ENCODE results near the gene NTM.

Gene NTM

DNA sequence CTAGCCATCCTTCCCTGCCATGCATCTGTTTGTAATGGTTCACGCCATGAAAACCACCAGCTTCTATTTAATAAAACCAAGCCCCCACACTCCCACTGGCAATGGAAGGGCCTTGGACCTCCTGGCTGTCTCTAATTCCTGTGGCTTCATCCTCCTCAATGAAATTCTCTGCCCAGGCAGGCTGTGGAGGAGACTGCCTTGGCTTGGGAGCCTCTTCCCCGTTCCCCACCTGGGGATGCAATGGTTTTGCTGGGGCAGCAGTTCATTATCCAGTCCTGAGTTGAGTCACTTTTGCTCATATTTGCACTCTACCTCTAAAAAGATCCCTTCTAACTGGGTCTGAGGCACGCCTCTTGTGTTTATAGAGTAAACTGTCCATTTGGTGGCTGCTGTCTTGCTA, 515.8 kb downstream of the NTM start:
- H3K36me3 ChIP-seq (ENCODE audit: control insufficient read depth in 2 of 2, insufficient read depth in 1 of 2, low read length in 2 of 2) = no peaks in the 10 kb centered on the region
- ChIA-PET POLR2A (no interaction called here), CTCF (interaction anchor here (1.5 kb wide), 1 partner anchor 15 kb away, joined by 4 read pairs; no protein-coding TSS in a partner anchor)
- no peak overlapping the region for H3K4me3 ChIP-seq (ENCODE audit: low read depth, low read length)
- no peak overlapping the region for H3K27ac ChIP-seq (ENCODE audit: extremely low read depth, low read depth, low read length)
- TF ChIP-seq OVOL3 (tag by site-specific recombination; IDR thresholded peaks at IDR 0.05) = no peak
- no peak for TF ChIP-seq MEIS1 (CRISPR knock-in tag; IDR thresholded peaks at IDR 0.05; ENCODE audit: borderline replicate concordance)
- TF ChIP-seq ZNF600 (tag by site-specific recombination; IDR thresholded peaks at IDR 0.05) = no peak
- TF ChIP-seq YY2 (tag by site-specific recombination; IDR thresholded peaks at IDR 0.05) = no peak
- TF ChIP-seq GLI4 (tag by site-specific recombination; IDR thresholded peaks at IDR 0.05) = no peak
- no peak for TF ChIP-seq ZBTB7A (tag by site-specific recombination; IDR thresholded peaks at IDR 0.05; ENCODE audit: low read depth)
- no peak for TF ChIP-seq ZNF292 (tag by site-specific recombination; IDR thresholded peaks at IDR 0.05; ENCODE audit: borderline replicate concordance, low read depth)
- no peak for TF ChIP-seq SALL2 (tag by site-specific recombination; IDR thresholded peaks at IDR 0.05; ENCODE audit: borderline replicate concordance)
- no peak for TF ChIP-seq HOXA7 (CRISPR knock-in tag; IDR thresholded peaks at IDR 0.05; ENCODE audit: borderline replicate concordance)
- TF ChIP-seq, protein P1, sequence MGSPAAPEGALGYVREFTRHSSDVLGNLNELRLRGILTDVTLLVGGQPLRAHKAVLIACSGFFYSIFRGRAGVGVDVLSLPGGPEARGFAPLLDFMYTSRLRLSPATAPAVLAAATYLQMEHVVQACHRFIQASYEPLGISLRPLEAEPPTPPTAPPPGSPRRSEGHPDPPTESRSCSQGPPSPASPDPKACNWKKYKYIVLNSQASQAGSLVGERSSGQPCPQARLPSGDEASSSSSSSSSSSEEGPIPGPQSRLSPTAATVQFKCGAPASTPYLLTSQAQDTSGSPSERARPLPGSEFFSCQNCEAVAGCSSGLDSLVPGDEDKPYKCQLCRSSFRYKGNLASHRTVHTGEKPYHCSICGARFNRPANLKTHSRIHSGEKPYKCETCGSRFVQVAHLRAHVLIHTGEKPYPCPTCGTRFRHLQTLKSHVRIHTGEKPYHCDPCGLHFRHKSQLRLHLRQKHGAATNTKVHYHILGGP (tag by site-specific recombination; IDR thresholded peaks at IDR 0.05) = no peak
- TF ChIP-seq EGR2 (tag by site-specific recombination; IDR thresholded peaks at IDR 0.05; ENCODE audit: low read depth) = no peak
- no peak for TF ChIP-seq ZNF677 (tag by site-specific recombination; IDR thresholded peaks at IDR 0.05)
- TF ChIP-seq, protein P2, sequence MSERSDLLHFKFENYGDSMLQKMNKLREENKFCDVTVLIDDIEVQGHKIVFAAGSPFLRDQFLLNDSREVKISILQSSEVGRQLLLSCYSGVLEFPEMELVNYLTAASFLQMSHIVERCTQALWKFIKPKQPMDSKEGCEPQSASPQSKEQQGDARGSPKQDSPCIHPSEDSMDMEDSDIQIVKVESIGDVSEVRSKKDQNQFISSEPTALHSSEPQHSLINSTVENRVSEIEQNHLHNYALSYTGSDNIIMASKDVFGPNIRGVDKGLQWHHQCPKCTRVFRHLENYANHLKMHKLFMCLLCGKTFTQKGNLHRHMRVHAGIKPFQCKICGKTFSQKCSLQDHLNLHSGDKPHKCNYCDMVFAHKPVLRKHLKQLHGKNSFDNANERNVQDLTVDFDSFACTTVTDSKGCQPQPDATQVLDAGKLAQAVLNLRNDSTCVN (tag by site-specific recombination; optimal IDR thresholded peaks at IDR 0.05) = no peak
- no peak for TF ChIP-seq ZNF785 (tag by site-specific recombination; IDR thresholded peaks at IDR 0.05)
- TF ChIP-seq ZNF585B (tag by site-specific recombination; IDR thresholded peaks at IDR 0.05) = no peak
- no peak for TF ChIP-seq ZNF560 (tag by site-specific recombination; IDR thresholded peaks at IDR 0.05; ENCODE audit: borderline replicate concordance)
- TF ChIP-seq PBX3 (CRISPR knock-in tag; IDR thresholded peaks at IDR 0.05) = no peak
- TF ChIP-seq, protein P3, sequence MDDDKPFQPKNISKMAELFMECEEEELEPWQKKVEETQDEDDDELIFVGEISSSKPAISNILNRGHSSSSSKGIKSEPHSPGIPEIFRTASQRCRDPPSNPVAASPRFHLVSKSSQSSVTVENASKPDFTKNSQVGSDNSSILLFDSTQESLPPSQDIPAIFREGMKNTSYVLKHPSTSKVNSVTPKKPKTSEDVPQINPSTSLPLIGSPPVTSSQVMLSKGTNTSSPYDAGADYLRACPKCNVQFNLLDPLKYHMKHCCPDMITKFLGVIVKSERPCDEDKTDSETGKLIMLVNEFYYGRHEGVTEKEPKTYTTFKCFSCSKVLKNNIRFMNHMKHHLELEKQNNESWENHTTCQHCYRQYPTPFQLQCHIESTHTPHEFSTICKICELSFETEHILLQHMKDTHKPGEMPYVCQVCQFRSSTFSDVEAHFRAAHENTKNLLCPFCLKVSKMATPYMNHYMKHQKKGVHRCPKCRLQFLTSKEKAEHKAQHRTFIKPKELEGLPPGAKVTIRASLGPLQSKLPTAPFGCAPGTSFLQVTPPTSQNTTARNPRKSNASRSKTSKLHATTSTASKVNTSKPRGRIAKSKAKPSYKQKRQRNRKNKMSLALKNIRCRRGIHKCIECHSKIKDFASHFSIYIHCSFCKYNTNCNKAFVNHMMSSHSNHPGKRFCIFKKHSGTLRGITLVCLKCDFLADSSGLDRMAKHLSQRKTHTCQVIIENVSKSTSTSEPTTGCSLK (tag by site-specific recombination; IDR thresholded peaks at IDR 0.05) = no peak
- peaks cover 4% of the 10 kb centered on the region; the same call in 1 of the 2 replicates for H3K4me1 ChIP-seq (ENCODE audit: control insufficient read depth, insufficient read depth, low read length)
- H3K9me3 ChIP-seq (ENCODE audit: control insufficient read depth, insufficient read depth, low read depth, low read length) = no peaks in the 10 kb centered on the region

DNA sequence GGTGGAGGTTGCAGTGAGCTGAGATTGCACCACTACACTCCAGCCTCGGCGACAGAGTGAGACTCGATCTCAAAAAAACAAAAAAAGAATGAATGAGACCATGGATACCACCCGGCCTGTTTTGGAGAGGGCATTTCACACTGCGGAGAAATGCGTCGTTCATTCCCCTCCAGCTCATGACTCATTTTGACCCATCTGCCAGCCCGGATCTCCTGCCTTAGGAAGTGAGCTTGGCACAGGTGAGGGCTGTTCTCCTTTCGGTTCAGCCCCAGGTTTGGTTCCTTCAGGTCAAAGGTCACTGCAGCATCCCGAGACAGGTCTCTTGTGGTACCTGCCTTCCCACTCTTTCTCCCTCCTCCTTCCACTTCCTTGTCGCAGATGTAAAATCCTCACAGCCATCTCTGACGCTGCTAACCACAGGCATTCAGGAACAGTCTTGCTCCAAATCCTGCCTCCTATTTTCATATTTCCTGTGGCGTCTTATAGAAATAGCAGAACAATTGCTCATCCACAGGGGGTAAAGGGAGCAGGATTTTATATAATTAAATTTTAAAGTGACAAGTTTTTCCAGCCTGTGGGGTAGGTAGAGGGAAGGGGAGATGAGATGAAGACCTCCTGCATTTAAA, 517.9 kb downstream of the NTM start:
- CTCF ChIA-PET = interaction anchor here (1.4 kb wide), 1 partner anchor 20 kb away, joined by 7 read pairs; no protein-coding TSS in a partner anchor
- Histone ChIP-seq H3K9me3 (ENCODE audit: control insufficient read depth, insufficient read depth, low read depth, low read length) (no peaks in the 10 kb centered on the region), H3K27ac (ENCODE audit: extremely low read depth, low read depth, low read length) (no peak overlapping the region), H3K4me3 (ENCODE audit: low read depth, low read length) (no peak overlapping the region), H3K4me1 (ENCODE audit: control insufficient read depth, insufficient read depth, low read length) (peaks cover 4% of the 10 kb centered on the region; the same call in 1 of the 2 replicates), H3K36me3 (ENCODE audit: control insufficient read depth in 2 of 2, insufficient read depth in 1 of 2, low read length in 2 of 2) (no peaks in the 10 kb centered on the region)
- POLR2A ChIA-PET = no interaction called here
- TF ChIP-seq ZNF48 (tag by site-specific recombination; IDR thresholded peaks at IDR 0.05) (no peak), ZNF548 (tag by site-specific recombination; IDR thresholded peaks at IDR 0.05) (no peak), TCF7L2 (IDR thresholded peaks at IDR 0.05; ENCODE audit: borderline replicate concordance, low read depth, low read length) (no peak), SCRT2 (tag by site-specific recombination; IDR thresholded peaks at IDR 0.05) (no peak), ZNF341 (tag by site-specific recombination; IDR thresholded peaks at IDR 0.05; ENCODE audit: low read depth) (no peak), ZNF624 (tag by site-specific recombination; IDR thresholded peaks at IDR 0.05) (no peak), ZNF37A (tag by site-specific recombination; IDR thresholded peaks at IDR 0.05) (no peak), ZNF645 (tag by site-specific recombination; IDR thresholded peaks at IDR 0.05) (no peak)

All from HEK293 (cell line).